ENCODE results near the gene NAA25. TPM values are rescaled to one million over a fixed set of nuclear protein-coding genes. Genes with fewer than 3 reads are reported as not detected.
A peak's percentile ranks its signal among the peaks of the same experiment; 100 is the strongest.

Gene NAA25
- total and polyA plus RNA-seq, 9 of the 15 experiments (the other 6 are each of a cell fraction or from before 2014, with no cell fraction given) = 26.6 to 59.6 (median 48.9) TPM

GRCh38 chr12:112108202-112109079 is at the start of gene NAA25 (continued):
- TF ChIP-seq USF2 (CRISPR knock-in tag; IDR thresholded peaks at IDR 0.05) = no peak
- TF ChIP-seq PTBP1 (IDR thresholded peaks at IDR 0.05; ENCODE audit: low read depth, low read length) = no peak
- TF ChIP-seq CREB3L1 (IDR thresholded peaks at IDR 0.05; ENCODE audit: borderline replicate concordance, low read depth) = peak; percentile 75
- no peak for TF ChIP-seq TEAD2 (tag; IDR thresholded peaks at IDR 0.05)
- TF ChIP-seq FOS (IDR thresholded peaks at IDR 0.05; ENCODE audit: extremely low read depth, insufficient read length) = no peak
- no peak for TF ChIP-seq ZNF311 (CRISPR knock-in tag; IDR thresholded peaks at IDR 0.05)
- no peak for TF ChIP-seq HNRNPK (IDR thresholded peaks at IDR 0.05; ENCODE audit: low read depth, low read length, poor library complexity, severe bottlenecking)
- TF ChIP-seq CREB1 (IDR thresholded peaks at IDR 0.05) = peak; percentile 54; the same call in 1 of the 2 replicates
- TF ChIP-seq CREB1 (CRISPR knock-in tag; IDR thresholded peaks at IDR 0.05) = peak; percentile 44
- peak; percentile 62; the same call in 1 of the 2 replicates for TF ChIP-seq GTF2E2 (tag; IDR thresholded peaks at IDR 0.05)
- TF ChIP-seq POLR2AphosphoS5 (IDR thresholded peaks at IDR 0.05; ENCODE audit: control insufficient read depth, insufficient read depth, low read depth, low read length) = peak; percentile 58
- TF ChIP-seq C11orf30 (IDR thresholded peaks at IDR 0.05; ENCODE audit: low read depth) = no peak
- TF ChIP-seq ETV5 (CRISPR knock-in tag; IDR thresholded peaks at IDR 0.05; ENCODE audit: low read depth) = 0 out of 2 replicates have a peak, but pooled peaks have one; percentile 17
- no peak for TF ChIP-seq STAG1 (CRISPR knock-in tag; IDR thresholded peaks at IDR 0.05; ENCODE audit: borderline replicate concordance)
- TF ChIP-seq MEF2A (IDR thresholded peaks at IDR 0.05; ENCODE audit: control insufficient read depth, low read depth, low read length) = no peak
- no peak for TF ChIP-seq HMG20B (CRISPR knock-in tag; IDR thresholded peaks at IDR 0.05)
- TF ChIP-seq PHF21A (IDR thresholded peaks at IDR 0.05; ENCODE audit: borderline replicate concordance, low read depth) = no peak
- TF ChIP-seq DDX20 (tag; IDR thresholded peaks at IDR 0.05; ENCODE audit: low read depth) = no peak
- TF ChIP-seq MAZ (CRISPR knock-in tag; conservative IDR thresholded peaks at IDR 0.05 in 1 of 2, IDR thresholded peaks at IDR 0.05 in 1 of 2) = 0 out of 4 replicates have a peak, but pooled peaks of 1 of the 2 experiments have one; percentile 29
- TF ChIP-seq RREB1 (CRISPR knock-in tag; IDR thresholded peaks at IDR 0.05) = no peak
